HG03135 (cell line): ENCODE measurements around the gene CATSPER1.

ENCODE experiments used
- ATAC-seq: cut with Tn5 transposase; IDR thresholded peaks from one replicate; pipeline ENCODE4 v1.9.1; 2021; ENCODE audit warnings: mild to moderate bottlenecking, moderate library complexity; ENCODE audit not compliant: unreplicated experiment

CATSPER1 gene

DNA sequence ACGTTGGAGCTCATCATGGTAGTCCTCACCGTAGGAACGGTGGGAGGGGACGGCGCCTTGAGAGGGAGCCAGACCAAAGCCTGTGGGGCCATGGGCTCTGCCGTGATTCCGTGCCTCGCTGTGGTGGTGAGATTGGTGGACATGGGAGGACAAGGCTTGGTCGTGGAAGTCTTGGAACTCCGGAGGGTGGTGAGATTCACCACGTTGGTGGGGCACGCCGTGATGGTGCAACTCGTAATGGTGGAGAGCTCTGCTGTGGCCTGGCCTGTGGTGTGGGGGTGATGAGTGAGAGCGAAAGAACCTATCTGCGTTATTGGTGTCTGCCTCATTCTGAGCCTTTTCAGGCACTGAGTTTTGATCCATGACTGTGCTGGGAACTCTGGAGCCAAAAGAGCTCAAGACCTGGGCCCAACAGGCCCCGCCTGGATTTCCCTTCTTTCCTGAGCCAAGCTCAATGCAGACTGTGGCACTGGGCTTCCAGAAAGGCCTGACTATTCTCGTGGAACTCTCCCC, at the start of gene CATSPER1:
Gene CATSPER1, minus strand, starts transcription at position 463 of the 513 bp plus-strand sequence. Its CDS starts 100 bp downstream, at position 363.
- no peak for ATAC-seq

GRCh38 chr11:66075273-66075672, 49.0 kb upstream of the CATSPER1 start:
- ATAC-seq: no peak

DNA sequence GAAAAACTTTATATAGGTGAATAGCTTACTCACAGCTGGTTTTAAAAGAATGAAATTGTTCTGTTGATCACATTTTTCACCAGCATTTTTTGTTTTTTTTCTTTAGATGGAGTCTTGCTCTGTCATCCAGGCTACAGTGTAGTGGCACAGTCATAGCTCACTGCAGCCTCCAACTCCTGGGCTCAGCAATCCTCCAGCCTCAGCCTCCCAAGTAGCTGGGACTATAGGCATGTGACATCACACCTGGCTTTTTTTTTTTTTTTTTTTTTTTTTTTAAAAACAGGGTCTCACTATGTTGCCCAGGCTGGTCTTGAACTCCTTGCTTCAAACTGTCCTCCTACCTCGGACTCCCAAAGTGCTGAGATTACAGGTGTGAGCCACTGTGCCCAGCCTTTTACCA, 47.4 kb upstream of the CATSPER1 start:
- no peak for ATAC-seq

GRCh38 chr11:66072518-66072917, 46.2 kb upstream of the CATSPER1 start:
- ATAC-seq: no peak

DNA sequence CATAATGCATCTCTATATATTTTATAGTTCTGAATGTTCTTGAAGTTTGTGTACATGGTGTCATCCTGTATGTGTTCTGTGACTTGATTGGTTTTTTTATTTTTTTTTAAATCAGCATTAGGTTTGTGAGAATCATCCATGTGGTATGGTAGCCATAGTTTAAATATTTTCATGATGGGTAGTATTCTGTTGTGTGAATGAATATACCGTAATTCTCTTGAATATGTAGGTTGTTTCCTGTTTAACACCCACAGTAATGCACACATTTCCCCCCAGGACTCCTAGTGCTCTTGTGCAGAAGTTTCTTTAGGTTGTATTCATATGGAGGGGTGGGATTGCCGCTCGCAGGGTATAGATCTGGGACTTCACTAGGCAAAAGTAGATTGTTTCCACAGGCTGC, 45.8 kb upstream of the CATSPER1 start:
- ATAC-seq: no peak

DNA sequence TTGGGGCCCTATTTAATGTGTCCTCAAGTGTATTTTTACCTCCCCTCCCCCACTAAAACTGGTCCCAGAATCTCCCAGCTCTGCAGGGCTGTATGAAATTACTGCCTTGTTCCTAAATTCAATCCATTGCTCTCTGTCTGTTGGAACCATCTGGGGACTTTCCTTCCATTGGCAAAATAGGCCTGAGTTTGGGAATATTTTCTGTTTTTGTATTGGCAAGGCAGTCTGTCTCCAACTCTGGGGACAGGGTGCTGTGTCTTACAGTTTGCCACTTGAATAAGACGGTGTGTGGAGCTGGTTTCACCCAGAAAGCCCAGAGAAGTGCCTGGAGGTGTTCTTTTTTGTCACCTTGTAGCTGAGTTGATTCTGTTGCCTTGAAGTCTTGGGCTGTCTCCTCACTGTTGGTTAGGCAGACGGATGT, 45.1 kb upstream of the CATSPER1 start:
- no peak for ATAC-seq

DNA sequence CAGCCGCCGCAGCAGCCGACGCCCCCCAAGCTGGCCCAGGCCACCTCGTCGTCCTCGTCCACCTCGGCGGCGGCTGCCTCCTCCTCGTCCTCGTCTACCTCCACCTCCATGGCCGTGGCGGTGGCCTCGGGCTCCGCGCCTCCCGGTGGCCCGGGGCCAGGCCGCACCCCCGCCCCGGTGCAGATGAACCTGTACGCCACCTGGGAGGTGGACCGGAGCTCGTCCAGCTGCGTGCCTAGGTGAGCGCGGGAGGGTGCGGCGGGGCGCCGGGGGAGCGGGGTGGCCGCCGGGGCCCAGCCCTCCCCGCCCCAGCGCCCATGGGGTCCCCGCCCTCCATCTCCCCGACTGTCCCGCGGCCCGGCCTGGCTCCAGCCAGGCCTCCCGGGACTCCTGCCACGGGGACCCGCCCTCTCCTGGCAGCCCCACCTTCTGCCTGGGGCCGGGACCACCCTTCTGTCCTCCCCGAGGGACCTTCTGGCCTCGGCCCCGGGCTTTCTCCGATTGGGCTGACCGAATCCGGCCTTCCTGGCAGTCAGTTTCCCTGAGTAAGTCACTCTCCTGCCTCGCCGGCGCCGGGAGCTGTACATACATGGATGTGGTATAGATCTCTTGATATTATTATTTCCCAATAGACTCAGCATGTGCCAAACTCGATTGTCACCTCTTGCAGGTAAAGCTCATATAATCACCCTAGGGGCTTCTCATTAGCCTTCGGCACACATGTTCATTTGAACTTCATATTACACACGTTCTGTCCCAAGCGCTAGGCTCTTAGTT, 44.5 kb upstream of the CATSPER1 start:
- peak; percentile 16 for ATAC-seq

GRCh38 chr11:66069715-66070603, 43.7 kb upstream of the CATSPER1 start, which contains the start of gene PACS1:
Gene PACS1, plus strand, starts transcription at chr11:66070272. Its CDS starts 215 bp downstream, at chr11:66070487.
- peak; percentile 39 for ATAC-seq

- no peak for ATAC-seq
These were observed 42.8 kb upstream of the CATSPER1 start for GRCh38 chr11:66068923-66069714.

DNA sequence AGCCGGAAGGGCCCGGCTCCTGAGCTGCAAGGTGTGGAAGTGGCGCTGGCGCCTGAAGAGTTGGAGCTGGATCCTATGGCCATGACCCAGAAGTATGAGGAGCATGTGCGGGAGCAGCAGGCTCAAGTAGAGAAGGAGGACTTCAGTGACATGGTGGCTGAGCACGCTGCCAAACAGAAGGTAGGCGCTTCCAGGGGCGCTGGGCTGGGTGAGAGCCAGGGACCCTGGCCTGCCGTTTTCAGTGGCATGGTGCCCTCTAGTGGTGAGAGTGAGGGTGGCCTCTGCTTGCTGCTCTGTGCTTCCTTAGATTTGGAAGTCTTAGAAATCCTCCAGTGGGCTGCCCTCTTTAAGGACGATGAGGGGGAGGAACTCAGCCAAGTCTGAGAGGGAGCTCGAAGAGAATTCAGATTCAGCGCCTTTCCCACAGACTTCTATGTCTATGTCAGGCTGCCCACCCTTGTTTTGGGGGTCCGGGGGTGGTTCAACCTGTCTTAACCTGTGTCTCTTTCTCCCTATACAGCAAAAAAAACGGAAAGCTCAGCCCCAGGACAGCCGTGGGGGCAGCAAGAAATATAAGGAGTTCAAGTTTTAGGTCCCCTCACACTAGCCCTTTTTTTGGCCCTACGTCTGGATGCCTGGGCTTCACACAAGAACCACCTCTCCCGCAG, 42.0 kb upstream of the CATSPER1 start:
- no peak for ATAC-seq

DNA sequence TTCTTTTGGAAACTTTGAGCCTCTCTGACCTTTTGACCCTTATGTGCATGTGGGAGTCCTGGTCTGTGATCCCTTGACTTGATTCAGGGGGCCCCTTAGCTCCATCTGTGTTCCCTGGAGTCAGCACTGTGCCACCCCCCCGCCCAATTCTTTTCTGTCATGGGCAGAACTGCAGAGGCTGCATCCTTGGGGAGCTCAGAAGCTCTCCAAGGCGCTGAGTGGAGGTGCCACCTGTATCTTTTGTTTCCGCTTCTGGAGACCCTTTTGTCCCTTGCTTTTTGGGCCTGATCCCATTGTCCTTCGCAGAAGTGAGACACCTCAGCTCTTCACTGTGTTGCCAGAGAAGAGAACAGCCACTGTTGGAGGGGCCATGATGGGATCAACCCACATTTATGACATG, 41.4 kb upstream of the CATSPER1 start:
- no peak for ATAC-seq

- no peak for ATAC-seq
These were observed 40.5 kb upstream of the CATSPER1 start for GRCh38 chr11:66066751-66067150.

GRCh38 chr11:66064571-66064970, 38.3 kb upstream of the CATSPER1 start:
- ATAC-seq: no peak

- ATAC-seq: no peak
These were observed 37.6 kb upstream of the CATSPER1 start for GRCh38 chr11:66063900-66064299.

- no peak for ATAC-seq
These were observed 36.1 kb upstream of the CATSPER1 start for GRCh38 chr11:66062408-66062807.

DNA sequence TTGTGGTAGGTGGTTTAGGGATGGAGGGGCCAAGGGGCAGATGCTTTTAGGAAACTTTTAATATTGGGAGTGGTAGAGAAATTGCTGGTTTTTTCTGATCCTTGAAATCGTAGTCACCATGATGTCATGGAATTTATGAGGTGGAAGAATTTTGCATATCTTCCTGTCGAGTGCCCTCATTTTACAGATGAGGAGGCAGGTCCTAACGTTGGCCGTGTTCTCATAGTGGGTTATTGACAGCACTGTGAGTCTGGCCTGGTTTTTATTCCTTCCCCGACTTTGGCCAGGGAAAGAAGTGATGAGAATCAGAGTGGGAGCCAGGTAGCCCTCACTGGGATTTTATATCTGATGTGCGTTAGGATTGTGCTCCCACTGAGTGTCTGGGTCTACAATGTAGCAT, 35.0 kb upstream of the CATSPER1 start:
- ATAC-seq: no peak

- ATAC-seq: no peak
These were observed 33.8 kb upstream of the CATSPER1 start for GRCh38 chr11:66059966-66060680.

GRCh38 chr11:66056501-66056900, 30.2 kb upstream of the CATSPER1 start:
- no peak for ATAC-seq

GRCh38 chr11:66055021-66055420, 28.7 kb upstream of the CATSPER1 start:
- ATAC-seq: no peak

DNA sequence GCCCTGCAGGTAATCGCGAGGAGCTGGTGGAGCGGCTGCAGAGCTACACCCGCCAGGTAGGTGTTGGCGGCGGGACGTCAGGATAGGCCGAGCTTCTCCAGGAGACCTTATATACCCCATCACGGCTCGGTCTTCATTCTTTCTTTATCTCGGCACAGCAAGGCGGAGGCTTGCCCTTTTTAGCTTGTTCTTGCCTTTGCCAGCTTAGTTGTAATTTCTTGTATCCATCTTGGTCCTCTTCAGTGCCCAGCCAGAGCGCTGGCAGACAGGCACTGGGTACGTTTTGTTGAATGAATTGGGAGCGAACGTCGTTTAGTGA, 26.3 kb upstream of the CATSPER1 start:
- ATAC-seq: no peak
